ENCODE results near the gene ECE2.
A peak's percentile ranks its signal among the peaks of the same experiment; 100 is the strongest.
"Not testable (repeated sequence)": the region's sequence is repeated elsewhere in the genome, so short reads cannot be mapped to it uniquely, and the experiment has no call there.

The ECE2 gene

GRCh38 chr3:184241141-184241446 is 34.7 kb upstream of the ECE2 start:
- DNase-seq: no peak

GRCh38 chr3:184241447-184242296 is 34.1 kb upstream of the ECE2 start:
- no peak for DNase-seq

- DNase-seq: no peak
Measured at GRCh38 chr3:184242297-184242685, 33.5 kb upstream of the ECE2 start.

- DNase-seq: peak; percentile 80
Measured at GRCh38 chr3:184248454-184249411, 27.1 kb upstream of the ECE2 start, which contains the start of gene ALG3. Gene ALG3, minus strand, starts transcription at chr3:184248962. Its CDS starts 22 bp downstream, at chr3:184248940.

- peak; percentile 93 for DNase-seq
Measured at GRCh38 chr3:184249412-184250166, 26.2 kb upstream of the ECE2 start, which contains the start of gene EEF1AKMT4. Gene EEF1AKMT4, plus strand, starts transcription at chr3:184249672. Its CDS starts 23 bp downstream, at chr3:184249695.

- peak; percentile 96 for DNase-seq
Measured at GRCh38 chr3:184250167-184250828, 25.5 kb upstream of the ECE2 start.

- no peak for DNase-seq
Measured at GRCh38 chr3:184255291-184256039, 20.4 kb upstream of the ECE2 start.

GRCh38 chr3:184257083-184257915 is 18.5 kb upstream of the ECE2 start:
- no peak for DNase-seq

GRCh38 chr3:184258926-184259325 is 16.9 kb upstream of the ECE2 start:
- no peak for DNase-seq

GRCh38 chr3:184259396-184259877 is 16.4 kb upstream of the ECE2 start:
- no peak for DNase-seq

GRCh38 chr3:184259878-184260723 is 15.7 kb upstream of the ECE2 start:
- no peak for DNase-seq

GRCh38 chr3:184260724-184261269 is 15.0 kb upstream of the ECE2 start:
- no peak for DNase-seq

- DNase-seq: no peak
Measured at GRCh38 chr3:184261270-184261853, 14.5 kb upstream of the ECE2 start, which contains the start of gene CAMK2N2. Gene CAMK2N2, minus strand, starts transcription at chr3:184261553. Its CDS starts 268 bp downstream, at chr3:184261285.

- DNase-seq: no peak
Measured at GRCh38 chr3:184261854-184262763, 13.7 kb upstream of the ECE2 start.

- DNase-seq: no peak
Measured at GRCh38 chr3:184262764-184263179, 13.1 kb upstream of the ECE2 start.

- DNase-seq: not testable (repeated sequence)
Measured at GRCh38 chr3:184267249-184267648, 8.6 kb upstream of the ECE2 start.

- no peak for DNase-seq
Measured at GRCh38 chr3:184272269-184272668, 3.6 kb upstream of the ECE2 start.

GRCh38 chr3:184275381-184275701 is 481 bp upstream of the ECE2 start:
- no peak for DNase-seq

All from KG1 (cell line).